SK-N-SH treated with all-trans-retinoic acid at 6 μM for 48 hours (cell line): ENCODE data around the gene ISL1.

Source experiments
- ATAC-seq: fragments of 200-7000 bp; cut with Tn5 transposase; 3 replicates; pipeline ENCODE4 v1.9.1; 2020; ENCODE audit warnings: mild to moderate bottlenecking, moderate library complexity
- ARNTL ChIP-seq: fragments of 450-650 bp; formaldehyde crosslinking; IDR thresholded peaks from 2 replicates; pipeline ENCODE4 v1.5.0; 2020; ENCODE audit warnings: low read depth, mild to moderate bottlenecking, moderate library complexity, borderline replicate concordance
- BACH2 ChIP-seq: fragments of 250-450 bp; sonication (Bioruptor Pico); IDR thresholded peaks from 2 replicates; pipeline ENCODE4 v1.9.0; 2021; ENCODE audit warnings: mild to moderate bottlenecking, borderline replicate concordance
- CSDC2 ChIP-seq: fragments of 250-450 bp; sonication (Bioruptor Pico); IDR thresholded peaks from 2 replicates; pipeline ENCODE4 v1.5.0; 2020; ENCODE audit warnings: mild to moderate bottlenecking, moderate library complexity
- ESRRG ChIP-seq: fragments of 250-450 bp; sonication (Bioruptor Pico); IDR thresholded peaks from 2 replicates; pipeline ENCODE4 v1.6.1; 2021; ENCODE audit warnings: mild to moderate bottlenecking
- ISL1 ChIP-seq: fragments of 250-450 bp; sonication (Bioruptor Pico); IDR thresholded peaks from 2 replicates; pipeline ENCODE4 v2.1.2; 2022; ENCODE audit warnings: mild to moderate bottlenecking, moderate library complexity
- OSR1 ChIP-seq: fragments of 250-450 bp; sonication (Bioruptor Pico); IDR thresholded peaks from 2 replicates; pipeline ENCODE4 v1.8.0; 2022; ENCODE audit warnings: moderate library complexity, mild to moderate bottlenecking, inconsistent platforms
- PPARA ChIP-seq: fragments of 250-450 bp; sonication (Bioruptor Pico); IDR thresholded peaks from 2 replicates; pipeline ENCODE4 v1.5.0; 2020; ENCODE audit warnings: mild to moderate bottlenecking, borderline replicate concordance
- RARB ChIP-seq: fragments of 250-450 bp; sonication (Bioruptor Pico); IDR thresholded peaks from 2 replicates; pipeline ENCODE4 v1.8.0; 2021; ENCODE audit warnings: mild to moderate bottlenecking, moderate library complexity
- SNAI2 ChIP-seq: fragments of 250-450 bp; sonication (Bioruptor Pico); IDR thresholded peaks from 2 replicates; pipeline ENCODE4 v1.5.0; 2020; ENCODE audit warnings: mild to moderate bottlenecking, moderate library complexity
- TCF4 ChIP-seq: fragments of 250-450 bp; sonication (Bioruptor Pico); IDR thresholded peaks from 2 replicates; pipeline ENCODE4 v1.8.0; 2021; ENCODE audit warnings: mild to moderate bottlenecking, moderate library complexity, borderline replicate concordance
- TOX ChIP-seq: fragments of 250-450 bp; sonication (Bioruptor Pico); IDR thresholded peaks from 2 replicates; pipeline ENCODE4 v1.8.0; 2021; ENCODE audit warnings: mild to moderate bottlenecking, moderate library complexity, borderline replicate concordance
- ZFP3 ChIP-seq: fragments of 250-450 bp; sonication (Bioruptor Pico); IDR thresholded peaks from 2 replicates; pipeline ENCODE4 v1.5.0; 2020; ENCODE audit warnings: mild to moderate bottlenecking, moderate library complexity
- ZFP30 ChIP-seq: fragments of 450-650 bp; formaldehyde crosslinking; IDR thresholded peaks from 2 replicates; pipeline ENCODE4 v1.5.0; 2022; ENCODE audit warnings: mild to moderate bottlenecking, moderate library complexity
- ZNF565 ChIP-seq: fragments of 450-650 bp; formaldehyde crosslinking; conservative IDR thresholded peaks from 2 replicates; pipeline ENCODE4 v1.5.0; 2020; ENCODE audit warnings: low read depth, mild to moderate bottlenecking, moderate library complexity
- ZNF70 ChIP-seq: fragments of 450-650 bp; formaldehyde crosslinking; IDR thresholded peaks from 2 replicates; pipeline ENCODE4 v1.5.0; 2020; ENCODE audit warnings: mild to moderate bottlenecking, moderate library complexity
- ZNF8 ChIP-seq: fragments of 450-650 bp; formaldehyde crosslinking; IDR thresholded peaks from 2 replicates; pipeline ENCODE4 v1.5.0; 2020; ENCODE audit warnings: mild to moderate bottlenecking, moderate library complexity
- TF ChIP-seq, protein P1 (sequence below): fragments of 250-450 bp; sonication (Bioruptor Pico); IDR thresholded peaks from 2 replicates; pipeline ENCODE4 v1.8.0; 2021; ENCODE audit warnings: low read depth, mild to moderate bottlenecking, moderate library complexity, borderline replicate concordance
- TF ChIP-seq, protein P2 (sequence below): fragments of 250-450 bp; sonication (Bioruptor Pico); IDR thresholded peaks from 2 replicates; pipeline ENCODE4 v1.5.1; 2021; ENCODE audit warnings: mild to moderate bottlenecking, moderate library complexity
- TF ChIP-seq, protein P3 (sequence below): fragments of 250-450 bp; sonication (Bioruptor Pico); IDR thresholded peaks from 2 replicates; pipeline ENCODE4 v1.8.0; 2020; ENCODE audit warnings: mild to moderate bottlenecking, moderate library complexity, borderline replicate concordance
- TF ChIP-seq, protein P4 (sequence below): fragments of 250-450 bp; sonication (Bioruptor Pico); IDR thresholded peaks from 2 replicates; pipeline ENCODE4 v1.5.1; 2020; ENCODE audit warnings: low read depth, mild to moderate bottlenecking, moderate library complexity

The ISL1 gene

DNA sequence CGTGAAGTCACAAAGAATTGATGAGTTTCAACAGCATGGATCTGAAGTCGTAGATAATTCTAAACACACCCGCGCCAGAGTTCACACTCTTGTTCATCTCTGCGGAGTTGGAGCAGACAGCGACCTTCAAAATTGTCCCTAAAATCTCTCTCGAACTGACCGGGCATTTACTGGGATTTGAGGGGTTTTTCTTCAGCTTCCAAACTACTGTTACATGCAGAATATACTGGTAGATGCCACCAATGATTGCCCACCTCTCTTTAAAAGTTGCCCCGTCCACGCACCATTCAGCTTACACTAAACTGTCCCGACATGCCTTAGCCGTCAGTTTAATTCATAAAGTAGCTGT is 5.2 kb upstream of the ISL1 start:
- TF ChIP-seq ZNF565, result no peak
- no peak for TF ChIP-seq BACH2 (CRISPR knock-in tag)
- TF ChIP-seq SNAI2, result no peak
- no peak for TF ChIP-seq TOX (CRISPR knock-in tag)
- no peak for TF ChIP-seq ESRRG (CRISPR knock-in tag)
- TF ChIP-seq, protein P1, sequence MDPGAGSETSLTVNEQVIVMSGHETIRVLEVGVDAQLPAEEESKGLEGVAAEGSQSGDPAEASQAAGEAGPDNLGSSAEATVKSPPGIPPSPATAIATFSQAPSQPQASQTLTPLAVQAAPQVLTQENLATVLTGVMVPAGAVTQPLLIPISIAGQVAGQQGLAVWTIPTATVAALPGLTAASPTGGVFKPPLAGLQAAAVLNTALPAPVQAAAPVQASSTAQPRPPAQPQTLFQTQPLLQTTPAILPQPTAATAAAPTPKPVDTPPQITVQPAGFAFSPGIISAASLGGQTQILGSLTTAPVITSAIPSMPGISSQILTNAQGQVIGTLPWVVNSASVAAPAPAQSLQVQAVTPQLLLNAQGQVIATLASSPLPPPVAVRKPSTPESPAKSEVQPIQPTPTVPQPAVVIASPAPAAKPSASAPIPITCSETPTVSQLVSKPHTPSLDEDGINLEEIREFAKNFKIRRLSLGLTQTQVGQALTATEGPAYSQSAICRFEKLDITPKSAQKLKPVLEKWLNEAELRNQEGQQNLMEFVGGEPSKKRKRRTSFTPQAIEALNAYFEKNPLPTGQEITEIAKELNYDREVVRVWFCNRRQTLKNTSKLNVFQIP (CRISPR knock-in tag), result no peak
- TF ChIP-seq, protein P2, sequence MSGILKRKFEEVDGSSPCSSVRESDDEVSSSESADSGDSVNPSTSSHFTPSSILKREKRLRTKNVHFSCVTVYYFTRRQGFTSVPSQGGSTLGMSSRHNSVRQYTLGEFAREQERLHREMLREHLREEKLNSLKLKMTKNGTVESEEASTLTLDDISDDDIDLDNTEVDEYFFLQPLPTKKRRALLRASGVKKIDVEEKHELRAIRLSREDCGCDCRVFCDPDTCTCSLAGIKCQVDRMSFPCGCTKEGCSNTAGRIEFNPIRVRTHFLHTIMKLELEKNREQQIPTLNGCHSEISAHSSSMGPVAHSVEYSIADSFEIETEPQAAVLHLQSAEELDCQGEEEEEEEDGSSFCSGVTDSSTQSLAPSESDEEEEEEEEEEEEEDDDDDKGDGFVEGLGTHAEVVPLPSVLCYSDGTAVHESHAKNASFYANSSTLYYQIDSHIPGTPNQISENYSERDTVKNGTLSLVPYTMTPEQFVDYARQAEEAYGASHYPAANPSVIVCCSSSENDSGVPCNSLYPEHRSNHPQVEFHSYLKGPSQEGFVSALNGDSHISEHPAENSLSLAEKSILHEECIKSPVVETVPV (CRISPR knock-in tag), result no peak
- TF ChIP-seq, protein P3, sequence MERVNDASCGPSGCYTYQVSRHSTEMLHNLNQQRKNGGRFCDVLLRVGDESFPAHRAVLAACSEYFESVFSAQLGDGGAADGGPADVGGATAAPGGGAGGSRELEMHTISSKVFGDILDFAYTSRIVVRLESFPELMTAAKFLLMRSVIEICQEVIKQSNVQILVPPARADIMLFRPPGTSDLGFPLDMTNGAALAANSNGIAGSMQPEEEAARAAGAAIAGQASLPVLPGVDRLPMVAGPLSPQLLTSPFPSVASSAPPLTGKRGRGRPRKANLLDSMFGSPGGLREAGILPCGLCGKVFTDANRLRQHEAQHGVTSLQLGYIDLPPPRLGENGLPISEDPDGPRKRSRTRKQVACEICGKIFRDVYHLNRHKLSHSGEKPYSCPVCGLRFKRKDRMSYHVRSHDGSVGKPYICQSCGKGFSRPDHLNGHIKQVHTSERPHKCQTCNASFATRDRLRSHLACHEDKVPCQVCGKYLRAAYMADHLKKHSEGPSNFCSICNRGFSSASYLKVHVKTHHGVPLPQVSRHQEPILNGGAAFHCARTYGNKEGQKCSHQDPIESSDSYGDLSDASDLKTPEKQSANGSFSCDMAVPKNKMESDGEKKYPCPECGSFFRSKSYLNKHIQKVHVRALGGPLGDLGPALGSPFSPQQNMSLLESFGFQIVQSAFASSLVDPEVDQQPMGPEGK (CRISPR knock-in tag), result no peak
- no peak for TF ChIP-seq ZNF70
- no peak for TF ChIP-seq PPARA (CRISPR knock-in tag)
- TF ChIP-seq ZFP30 (CRISPR knock-in tag), result no peak
- no peak for TF ChIP-seq ZNF8 (CRISPR knock-in tag)
- TF ChIP-seq RARB, result no peak
- TF ChIP-seq OSR1 (CRISPR knock-in tag), result no peak
- TF ChIP-seq, all 23 proteins: peak for 0
- ATAC-seq, result no peak

DNA sequence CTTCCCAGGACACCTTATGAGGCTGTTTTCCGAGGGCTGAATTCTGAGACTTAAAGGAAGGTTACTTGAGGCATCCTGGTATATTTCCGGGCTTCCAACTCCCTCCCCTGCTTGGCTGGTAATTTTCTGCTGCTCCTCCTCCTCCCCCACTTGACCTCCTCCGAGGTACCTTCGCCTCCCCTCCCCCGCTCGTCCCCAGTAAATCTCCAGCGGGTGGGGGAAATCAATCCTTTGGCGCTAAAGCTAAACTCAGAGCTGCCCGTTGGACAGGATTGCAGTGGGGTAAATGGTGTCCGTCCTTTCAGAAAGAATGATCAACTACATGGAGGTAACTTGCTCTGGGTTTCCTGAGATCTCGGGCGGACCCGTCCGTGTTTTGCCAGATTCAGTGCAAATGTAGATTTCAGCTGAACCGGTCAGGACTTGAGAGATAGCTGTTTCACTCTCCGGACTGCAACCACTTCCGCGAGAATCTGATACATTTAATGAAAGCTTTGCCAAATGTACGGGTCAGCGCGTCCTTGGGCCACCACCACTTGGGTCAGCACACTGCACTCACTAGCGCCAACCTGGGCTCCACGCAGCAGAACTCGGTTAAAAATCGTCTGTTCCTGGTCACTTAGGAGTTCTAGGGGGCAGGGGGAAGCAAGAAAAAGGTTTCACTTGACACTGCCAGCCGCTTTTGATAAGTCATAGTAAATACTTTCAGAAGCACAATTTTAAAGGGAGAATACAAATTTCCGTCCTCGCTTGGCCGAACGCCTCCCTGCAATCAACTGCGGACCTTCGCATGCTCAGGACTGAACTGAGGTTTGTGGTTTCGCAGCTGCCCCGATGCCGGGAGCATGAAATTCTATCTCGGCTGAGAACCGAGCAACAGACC is 4.6 kb upstream of the ISL1 start:
- peak; percentile 34 for ATAC-seq
- TF ChIP-seq OSR1 (CRISPR knock-in tag) (no peak), CSDC2 (CRISPR knock-in tag) (no peak), RARB (no peak), ZFP3 (CRISPR knock-in tag) (no peak)

DNA sequence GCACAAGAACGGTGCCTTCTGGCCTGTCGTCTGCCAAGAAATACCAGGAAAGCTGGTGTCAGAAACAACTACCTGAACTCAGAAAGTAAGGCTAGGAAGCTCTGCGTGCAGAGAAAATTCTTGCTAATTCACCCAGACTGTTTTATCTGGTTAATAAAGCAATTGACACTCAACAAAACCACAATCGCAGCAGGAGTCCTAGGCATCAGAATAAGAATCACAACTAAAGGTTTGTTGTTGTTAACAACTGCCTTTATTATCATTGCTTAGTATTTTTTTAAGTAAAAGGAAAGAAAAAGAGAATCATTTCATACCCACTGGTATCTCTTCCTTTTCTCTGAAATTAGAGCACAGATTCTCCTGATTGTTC is 3.9 kb upstream of the ISL1 start:
- TF ChIP-seq ZNF565 (no peak), TOX (CRISPR knock-in tag) (no peak)
- no peak for ATAC-seq

DNA sequence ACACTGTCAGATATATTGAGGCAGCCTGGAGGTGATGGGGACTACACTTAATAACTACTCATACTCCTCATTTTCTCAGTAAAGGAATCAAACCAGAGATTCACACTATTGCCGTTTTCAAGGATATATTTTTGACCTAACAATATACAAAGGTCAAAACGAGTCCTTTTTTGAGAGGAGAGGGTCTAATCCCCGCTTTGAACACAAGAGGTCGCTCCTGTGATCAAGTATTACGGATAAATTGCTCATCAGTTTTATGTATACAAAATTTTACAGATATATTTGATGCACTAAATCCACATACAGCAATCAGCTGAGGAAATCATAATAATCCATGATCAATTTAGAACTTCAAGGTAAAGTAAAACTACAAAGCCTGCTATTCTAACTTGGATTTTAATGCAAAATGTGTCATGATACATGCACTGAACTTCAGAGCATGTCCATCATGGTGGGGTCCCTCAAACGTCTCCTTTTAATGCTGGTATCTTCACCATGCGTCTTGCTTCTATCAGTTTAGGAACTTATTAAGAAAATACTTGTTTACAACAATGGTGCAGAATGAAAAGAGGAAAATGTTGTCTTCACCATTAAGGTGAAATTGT is 2.5 kb upstream of the ISL1 start:
- TF ChIP-seq, protein P2 (CRISPR knock-in tag), result no peak
- TF ChIP-seq OSR1 (CRISPR knock-in tag) (no peak), ISL1 (CRISPR knock-in tag) (no peak), ARNTL (CRISPR knock-in tag) (no peak), SNAI2 (no peak), TCF4 (no peak)
- ATAC-seq, result no peak

DNA sequence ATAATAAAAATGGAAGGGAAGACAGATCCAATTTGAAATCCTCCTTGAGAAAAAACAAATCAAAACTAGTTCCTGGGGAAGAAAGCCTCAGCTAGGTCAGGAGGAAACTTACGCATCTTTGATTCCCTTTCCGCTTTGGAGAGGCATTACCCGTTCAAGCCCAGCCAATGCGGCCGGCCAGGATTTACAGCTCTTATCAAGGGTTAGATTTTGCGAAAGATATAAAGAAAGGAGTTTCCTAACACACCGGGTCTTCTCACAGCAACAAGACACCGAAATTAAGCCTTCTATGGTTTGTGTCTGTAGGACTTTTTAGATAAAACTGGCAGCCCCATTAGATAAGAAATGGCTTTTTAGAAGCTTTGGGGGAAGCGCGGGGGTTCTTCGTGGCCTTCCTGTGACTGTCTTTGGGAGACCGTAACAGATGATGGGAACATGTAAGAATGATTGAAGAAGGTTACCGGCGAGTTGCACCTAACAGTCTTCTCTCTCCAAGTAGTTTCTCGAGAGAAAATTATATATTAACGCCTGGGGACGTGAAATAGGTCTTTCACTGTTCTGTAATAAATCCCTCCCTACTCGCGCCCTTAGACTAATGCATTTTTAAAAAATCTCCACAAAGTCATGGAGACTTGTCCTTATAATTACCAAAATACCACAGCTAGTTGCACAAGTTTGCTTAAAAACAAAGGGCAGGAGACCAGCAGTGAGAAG is 1.3 kb upstream of the ISL1 start:
- ATAC-seq, result no peak
- TF ChIP-seq, protein P4, sequence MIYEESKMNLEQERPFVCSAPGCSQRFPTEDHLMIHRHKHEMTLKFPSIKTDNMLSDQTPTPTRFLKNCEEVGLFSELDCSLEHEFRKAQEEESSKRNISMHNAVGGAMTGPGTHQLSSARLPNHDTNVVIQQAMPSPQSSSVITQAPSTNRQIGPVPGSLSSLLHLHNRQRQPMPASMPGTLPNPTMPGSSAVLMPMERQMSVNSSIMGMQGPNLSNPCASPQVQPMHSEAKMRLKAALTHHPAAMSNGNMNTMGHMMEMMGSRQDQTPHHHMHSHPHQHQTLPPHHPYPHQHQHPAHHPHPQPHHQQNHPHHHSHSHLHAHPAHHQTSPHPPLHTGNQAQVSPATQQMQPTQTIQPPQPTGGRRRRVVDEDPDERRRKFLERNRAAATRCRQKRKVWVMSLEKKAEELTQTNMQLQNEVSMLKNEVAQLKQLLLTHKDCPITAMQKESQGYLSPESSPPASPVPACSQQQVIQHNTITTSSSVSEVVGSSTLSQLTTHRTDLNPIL (CRISPR knock-in tag), result no peak
